Activated CD4-positive, alpha-beta memory T cell treated with anti-CD3 and anti-CD28 coated beads, Interleukin-2, amount 10 ng/mL, durations not matched to agents 7 days and 5 days (primary cell): ENCODE measurements around the gene INTS6L. TPM values are rescaled to one million over a fixed set of nuclear protein-coding genes. Genes with fewer than 3 reads are reported as not detected.
A peak's percentile ranks its signal among the peaks of the same experiment; 100 is the strongest.
"Not testable (repeated sequence)": the region's sequence is repeated elsewhere in the genome, so short reads cannot be mapped to it uniquely, and the experiment has no call there.

Experiments
- CTCF ChIA-PET: fragments of 350-600 bp; sonication (Branson Sonifier 250); formaldehyde crosslinking; loops from one replicate; lab custom pipeline; 2021; ENCODE audit warnings: antibody characterized with exemption, inconsistent platforms; lab: Charles Lee
- POLR2A ChIA-PET: fragments of 350-600 bp; sonication (Branson Sonifier 250); formaldehyde crosslinking; loops from one replicate; lab custom pipeline; 2021; ENCODE audit warnings: antibody characterized with exemption; lab: Charles Lee
- DNase-seq: peaks from one replicate; pipeline ENCODE4 v3.0.0-alpha.2; 2020
- H3K27ac Mint-ChIP-seq: one replicate; pipeline ENCODE4 v1.8.0; 2021; ENCODE audit warnings: mild to moderate bottlenecking, mixed read lengths
- H3K27me3 Mint-ChIP-seq: one replicate; pipeline ENCODE4 v1.8.0; 2021; ENCODE audit warnings: mixed read lengths
- H3K36me3 Mint-ChIP-seq: one replicate; pipeline ENCODE4 v1.8.0; 2021; ENCODE audit warnings: low read depth, mixed read lengths
- H3K4me1 Mint-ChIP-seq: one replicate; pipeline ENCODE4 v1.8.0; 2021; ENCODE audit warnings: mixed read lengths
- H3K4me3 Mint-ChIP-seq: one replicate; pipeline ENCODE4 v1.8.0; 2021; ENCODE audit warnings: mild to moderate bottlenecking, mixed read lengths
- H3K9me3 Mint-ChIP-seq: one replicate; pipeline ENCODE4 v1.8.0; 2021; ENCODE audit warnings: mixed read lengths
- total RNA-seq, 2 experiments: library from RNA; stranded (reverse); gene quantifications; one replicate each; pipeline ENCODE4 v1.2.3, GENCODE V29; 2021

Gene INTS6L
- total RNA-seq, 2 experiments from 2014 or later = 25.0 to 29.0 TPM

DNA sequence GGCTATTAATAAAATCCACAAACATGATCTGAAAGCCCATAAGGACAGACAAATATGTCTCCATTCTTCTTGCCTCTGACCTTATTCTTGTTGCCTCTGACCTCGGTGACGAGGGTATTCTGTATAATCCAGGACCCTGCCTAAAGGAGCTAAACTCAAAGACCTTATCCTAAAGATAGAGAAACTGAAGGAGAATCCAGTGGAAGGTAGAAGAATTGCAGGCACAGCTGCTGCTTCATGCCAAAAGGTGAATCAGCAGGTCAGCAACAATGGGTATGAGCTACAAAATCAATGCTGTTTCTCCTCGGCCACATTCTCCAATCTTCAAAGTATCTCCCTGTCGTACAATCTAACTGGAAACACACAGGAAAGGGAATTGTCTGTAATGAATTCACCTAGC, 71.4 kb downstream of the INTS6L start:
- Mint-ChIP-seq H3K4me1 (no peaks in the 10 kb centered on the region), H3K36me3 (no peaks in the 10 kb centered on the region), H3K27ac (no peak overlapping the region), H3K27me3 (peaks cover 13% of the 10 kb centered on the region), H3K9me3 (no peaks in the 10 kb centered on the region), H3K4me3 (no peak overlapping the region)
- CTCF ChIA-PET = no interaction called here
- POLR2A ChIA-PET = no interaction called here
- no peak for DNase-seq

- H3K36me3 Mint-ChIP-seq, CTCF ChIA-PET, DNase-seq, H3K9me3 Mint-ChIP-seq, H3K27ac Mint-ChIP-seq, POLR2A ChIA-PET, H3K4me1 Mint-ChIP-seq, H3K4me3 Mint-ChIP-seq: not testable (repeated sequence)
- H3K27me3 Mint-ChIP-seq = peaks cover 14% of the 10 kb centered on the region
These were observed 73.6 kb downstream of the INTS6L start for GRCh38 chrX:135594049-135594448.

GRCh38 chrX:135594453-135594852, 74.0 kb downstream of the INTS6L start:
- DNase-seq, H3K27ac Mint-ChIP-seq, H3K9me3 Mint-ChIP-seq, H3K4me3 Mint-ChIP-seq, CTCF ChIA-PET, H3K4me1 Mint-ChIP-seq, H3K36me3 Mint-ChIP-seq, POLR2A ChIA-PET: not testable (repeated sequence)
- H3K27me3 Mint-ChIP-seq = peaks cover 14% of the 10 kb centered on the region

- Mint-ChIP-seq H3K4me1 (no peaks in the 10 kb centered on the region), H3K27ac (no peak overlapping the region), H3K9me3 (no peaks in the 10 kb centered on the region), H3K36me3 (no peaks in the 10 kb centered on the region), H3K27me3 (peaks cover 12% of the 10 kb centered on the region), H3K4me3 (no peak overlapping the region)
- ChIA-PET CTCF (interaction anchor here (0.7 to 0.9 kb wide), 2 partner anchors 111 to 114 kb away, joined by 3 to 4 read pairs; no protein-coding TSS in a partner anchor), POLR2A (no interaction called here)
- no peak for DNase-seq
These were observed 75.1 kb downstream of the INTS6L start for GRCh38 chrX:135595543-135595942.

DNA sequence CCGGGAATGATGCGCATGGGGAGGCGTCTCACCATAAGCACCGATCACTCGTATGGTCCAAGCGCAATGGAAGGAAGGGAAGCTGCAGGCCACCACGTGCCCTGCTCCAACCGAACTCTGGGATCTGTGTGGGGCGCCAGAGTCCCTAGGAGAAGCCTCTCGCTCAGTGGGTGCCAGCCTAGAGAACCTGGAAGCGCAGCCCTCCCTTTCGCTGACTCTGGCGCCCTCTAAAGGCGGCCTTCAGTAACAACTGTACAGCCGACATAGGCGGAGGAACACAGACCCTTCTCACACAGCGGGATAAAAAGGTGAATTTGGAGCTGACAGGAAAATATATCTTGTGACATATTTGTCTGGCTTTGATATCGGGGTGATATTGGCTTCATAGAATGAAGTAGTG, 76.0 kb downstream of the INTS6L start:
- no peaks in the 10 kb centered on the region for H3K4me1 Mint-ChIP-seq
- CTCF ChIA-PET = no interaction called here
- DNase-seq = peak; percentile 43
- no peak overlapping the region for H3K4me3 Mint-ChIP-seq
- H3K27ac Mint-ChIP-seq = no peak overlapping the region
- POLR2A ChIA-PET = no interaction called here
- H3K36me3 Mint-ChIP-seq = no peaks in the 10 kb centered on the region
- peaks cover 14% of the 10 kb centered on the region for H3K27me3 Mint-ChIP-seq
- no peaks in the 10 kb centered on the region for H3K9me3 Mint-ChIP-seq

DNA sequence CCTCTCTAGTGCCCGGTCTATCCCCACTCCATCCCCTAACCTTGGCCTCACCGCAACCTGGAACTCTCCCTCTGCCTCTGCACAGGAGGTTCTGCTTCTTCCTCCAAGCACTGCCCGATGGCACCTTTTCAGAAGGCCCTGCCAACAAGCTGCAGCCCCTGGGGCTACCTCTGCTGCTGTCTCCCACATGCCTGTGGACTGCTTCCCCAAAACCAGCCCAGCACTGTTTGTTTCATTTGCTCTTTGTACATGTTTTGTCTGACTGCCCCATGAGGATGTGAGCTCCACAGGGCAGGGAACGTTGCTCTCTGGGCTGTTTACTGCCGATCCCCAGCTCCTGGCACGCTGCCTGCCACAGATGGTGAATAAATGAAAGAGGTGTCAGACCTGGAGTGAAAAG, 85.4 kb downstream of the INTS6L start:
- no peaks in the 10 kb centered on the region for H3K4me1 Mint-ChIP-seq
- H3K36me3 Mint-ChIP-seq = no peaks in the 10 kb centered on the region
- no peak overlapping the region for H3K27ac Mint-ChIP-seq
- no peaks in the 10 kb centered on the region for H3K9me3 Mint-ChIP-seq
- POLR2A ChIA-PET = no interaction called here
- H3K27me3 Mint-ChIP-seq = peaks cover 5% of the 10 kb centered on the region
- H3K4me3 Mint-ChIP-seq = no peak overlapping the region
- DNase-seq = no peak
- CTCF ChIA-PET = no interaction called here

GRCh38 chrX:135624408-135625204, 104.1 kb downstream of the INTS6L start:
- not testable (repeated sequence) for H3K4me1 Mint-ChIP-seq

GRCh38 chrX:135625995-135626394, 105.5 kb downstream of the INTS6L start:
- Mint-ChIP-seq H3K27me3 (no peaks in the 10 kb centered on the region), H3K9me3 (no peaks in the 10 kb centered on the region), H3K4me1 (no peaks in the 10 kb centered on the region), H3K36me3 (no peaks in the 10 kb centered on the region), H3K27ac (no peak overlapping the region), H3K4me3 (no peak overlapping the region)
- ChIA-PET CTCF (no interaction called here), POLR2A (no interaction called here)
- no peak for DNase-seq

More at GRCh38 chrX:135624408-135625204, 104.1 kb downstream of the INTS6L start:
- POLR2A ChIA-PET, H3K27ac Mint-ChIP-seq, DNase-seq, CTCF ChIA-PET, H3K9me3 Mint-ChIP-seq, H3K27me3 Mint-ChIP-seq, H3K4me3 Mint-ChIP-seq, H3K36me3 Mint-ChIP-seq: not testable (repeated sequence)

DNA sequence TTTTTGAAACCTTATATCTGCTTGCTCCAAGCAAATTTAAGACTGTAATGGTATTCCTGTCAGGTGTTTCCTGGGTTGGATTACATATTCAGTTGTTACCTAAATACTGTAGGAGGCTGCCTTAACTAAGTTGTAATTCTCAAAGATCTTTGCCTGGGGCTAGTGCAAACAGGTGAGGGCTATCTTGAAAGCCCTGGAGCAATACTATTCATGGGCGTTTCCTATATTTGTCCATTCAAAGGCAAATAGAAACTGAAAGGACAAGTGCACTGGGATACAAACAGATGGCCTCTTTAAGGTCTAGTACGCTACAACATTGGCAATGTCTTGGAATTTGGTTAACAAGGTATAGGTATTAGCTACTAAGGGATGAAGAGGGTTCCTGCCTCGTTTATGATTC, 108.9 kb downstream of the INTS6L start:
- Mint-ChIP-seq H3K27ac (no peak overlapping the region), H3K27me3 (no peaks in the 10 kb centered on the region), H3K36me3 (no peaks in the 10 kb centered on the region), H3K4me3 (no peak overlapping the region), H3K4me1 (no peaks in the 10 kb centered on the region), H3K9me3 (no peaks in the 10 kb centered on the region)
- POLR2A ChIA-PET = no interaction called here
- CTCF ChIA-PET = no interaction called here
- DNase-seq = no peak

Other genes starting within 250 kb of the INTS6L start
- gene ETDC, start 211.2 kb upstream of the INTS6L start, total RNA-seq = not detected
- gene ZNF75D, start 176.6 kb upstream of the INTS6L start, total RNA-seq = 10 to 100 TPM; 11.8 to 11.9 TPM
- 1 to 10 TPM; 4.7 to 4.8 TPM for gene ZNF449, start 175.9 kb upstream of the INTS6L start, total RNA-seq
- gene SMIM10L2A, start 98.7 kb upstream of the INTS6L start, total RNA-seq = under 1 TPM; 0.33 to 0.45 TPM
- not detected for gene CT45A1, start 193.0 kb downstream of the INTS6L start, total RNA-seq
- not detected for gene CT45A3, start 247.5 kb downstream of the INTS6L start, total RNA-seq